Stimulated activated CD4-positive, alpha-beta T cell treated with anti-CD3 and anti-CD28 coated beads, Interleukin-4, amount 100 ng/mL, for 24 hours (primary cell): ENCODE data around the gene AMPD2.

ENCODE experiments used
- DNase-seq: peaks from one replicate; pipeline ENCODE4 v3.0.0-alpha.2; 2020

Gene AMPD2

DNA sequence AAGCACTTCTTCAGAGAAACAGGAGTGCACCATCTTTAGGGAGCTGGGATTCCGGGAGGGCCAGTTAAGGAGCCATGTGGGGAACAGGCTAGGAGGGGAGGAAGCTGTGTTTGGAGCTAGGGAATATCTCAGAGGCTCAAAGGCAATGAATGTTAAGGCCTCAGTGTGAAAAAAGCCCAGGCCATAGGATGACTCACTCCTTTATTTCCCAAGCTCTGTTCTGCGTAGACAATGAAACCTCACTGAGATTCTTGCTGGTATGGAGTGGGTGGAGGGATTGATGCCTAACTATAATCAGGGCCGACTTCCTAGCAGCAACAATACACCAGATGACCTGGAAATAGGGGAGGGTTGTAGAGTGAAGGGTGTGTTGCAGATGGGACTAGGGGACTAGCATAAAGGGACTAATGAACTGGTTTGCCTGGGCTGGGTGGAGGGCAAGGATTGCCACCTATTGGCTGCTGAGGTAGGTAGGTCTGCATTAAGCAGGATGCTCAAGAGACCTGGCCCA, 2.3 kb upstream of the AMPD2 start:
- DNase-seq = peak; percentile 31

DNA sequence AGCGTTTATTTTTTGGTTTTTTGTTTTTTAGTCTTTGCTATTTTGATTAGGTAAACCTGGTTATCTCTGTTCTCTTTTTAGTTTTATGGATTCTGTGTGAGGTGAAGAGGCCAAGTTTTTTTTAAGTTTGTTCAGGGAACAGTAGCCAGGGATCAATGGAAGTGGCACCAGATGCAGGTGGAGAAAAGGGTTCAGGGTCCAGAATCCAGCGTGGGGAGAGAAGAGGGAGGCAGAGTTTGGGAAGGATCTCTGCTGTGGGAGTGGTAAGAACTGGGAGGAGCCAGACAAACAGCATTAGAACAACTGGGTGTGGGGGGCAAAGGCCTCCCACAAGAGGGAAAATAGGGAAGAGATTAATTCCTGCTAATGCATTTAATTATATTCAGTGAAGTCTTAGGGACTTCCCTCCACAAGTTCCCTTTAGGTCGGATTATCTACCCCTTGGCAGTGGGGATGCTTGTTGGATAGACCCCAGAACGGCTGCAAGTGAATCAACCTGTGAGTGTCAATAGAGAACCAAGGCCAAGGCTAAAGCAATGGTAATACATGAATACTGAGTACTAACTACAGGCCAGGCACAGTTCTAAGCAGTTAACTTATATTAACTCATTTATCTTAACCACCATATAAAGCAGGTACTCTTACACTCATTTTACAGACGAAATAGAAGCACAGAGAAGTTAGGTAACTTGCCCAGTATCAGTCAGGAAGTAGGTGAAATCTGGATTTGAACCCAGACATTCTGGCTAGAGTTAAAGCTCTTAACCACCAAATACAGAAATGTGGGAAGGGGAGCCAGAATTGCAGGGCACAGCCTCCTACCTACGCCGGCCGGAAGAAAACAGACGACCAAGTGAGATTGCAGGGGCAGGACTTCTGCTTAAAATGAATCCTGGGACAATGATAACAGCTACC, 719 bp upstream of the AMPD2 start:
- DNase-seq = no peak

DNA sequence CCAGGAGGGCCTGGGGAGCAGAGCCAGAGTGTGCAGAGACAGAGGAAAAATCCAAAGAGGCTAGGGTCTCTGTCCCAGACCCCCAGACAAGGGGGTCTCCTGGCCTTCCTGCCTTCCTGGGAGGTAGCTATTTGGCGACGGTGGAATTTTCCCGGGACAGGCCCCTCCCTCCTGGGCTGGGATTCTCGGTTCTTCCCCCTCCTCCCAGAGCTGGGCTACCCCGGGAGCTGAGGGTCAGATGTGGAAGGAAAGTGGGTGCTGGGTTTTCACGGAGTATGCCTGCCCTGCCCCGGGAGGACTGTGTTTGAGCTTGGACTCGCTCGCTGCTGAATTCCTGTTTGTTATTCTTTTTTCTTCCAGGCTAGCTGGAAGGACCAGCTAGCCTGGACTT, 759 bp downstream of the AMPD2 start:
- DNase-seq = no peak

DNA sequence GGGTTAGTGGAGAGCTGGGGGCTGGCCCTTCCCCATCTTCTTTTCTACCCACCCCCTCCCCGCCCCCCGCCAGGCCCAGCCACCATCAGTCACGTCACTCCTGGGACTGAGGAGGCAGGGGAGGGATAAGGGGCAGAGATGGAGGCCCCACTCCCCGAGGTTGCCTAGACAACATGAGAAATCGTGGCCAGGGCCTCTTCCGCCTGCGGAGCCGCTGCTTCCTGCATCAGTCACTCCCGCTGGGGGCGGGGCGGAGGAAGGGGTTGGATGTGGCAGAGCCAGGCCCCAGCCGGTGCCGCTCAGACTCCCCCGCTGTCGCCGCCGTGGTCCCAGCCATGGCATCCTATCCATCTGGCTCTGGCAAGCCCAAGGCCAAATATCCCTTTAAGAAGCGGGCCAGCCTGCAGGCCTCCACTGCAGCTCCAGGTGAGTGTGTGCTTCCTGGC, 1.2 kb downstream of the AMPD2 start:
- peak; percentile 97 for DNase-seq

DNA sequence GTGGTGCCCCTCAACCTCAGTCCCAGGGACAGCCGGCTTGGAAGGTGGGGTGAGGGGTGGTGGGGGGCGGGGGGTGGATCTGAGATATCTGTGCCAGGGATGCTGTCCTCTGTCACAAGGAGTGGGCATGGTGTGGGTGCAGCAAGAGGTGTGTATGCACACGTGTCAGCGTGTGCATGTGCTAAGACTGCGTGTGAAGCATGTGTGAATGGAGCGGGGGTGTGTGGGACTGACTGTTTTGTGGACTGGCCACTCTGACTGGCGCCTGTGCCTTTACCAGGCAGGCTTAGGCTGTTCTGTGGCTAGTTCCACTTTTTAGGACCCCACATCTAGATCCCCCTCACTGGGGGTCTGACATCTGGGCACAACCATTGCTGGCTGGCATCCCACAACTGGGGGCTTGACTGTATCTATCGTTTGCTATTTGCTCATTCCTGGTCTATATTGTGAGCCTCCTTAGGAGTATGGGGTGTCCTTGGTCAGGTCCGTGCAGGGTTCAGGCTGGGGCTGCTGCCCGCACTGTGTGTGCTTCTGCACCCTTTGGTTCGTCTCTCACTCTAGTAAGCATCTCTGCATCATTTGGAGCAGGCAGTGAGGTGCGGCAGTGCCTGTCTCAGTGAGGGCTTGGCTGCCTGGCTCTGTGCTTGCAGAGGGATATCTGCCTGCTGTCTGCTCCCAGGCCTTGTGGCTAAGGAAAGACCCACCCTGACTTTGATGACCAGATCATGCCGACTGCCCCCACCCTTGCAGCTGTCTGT, 1.9 kb downstream of the AMPD2 start:
- DNase-seq = no peak

DNA sequence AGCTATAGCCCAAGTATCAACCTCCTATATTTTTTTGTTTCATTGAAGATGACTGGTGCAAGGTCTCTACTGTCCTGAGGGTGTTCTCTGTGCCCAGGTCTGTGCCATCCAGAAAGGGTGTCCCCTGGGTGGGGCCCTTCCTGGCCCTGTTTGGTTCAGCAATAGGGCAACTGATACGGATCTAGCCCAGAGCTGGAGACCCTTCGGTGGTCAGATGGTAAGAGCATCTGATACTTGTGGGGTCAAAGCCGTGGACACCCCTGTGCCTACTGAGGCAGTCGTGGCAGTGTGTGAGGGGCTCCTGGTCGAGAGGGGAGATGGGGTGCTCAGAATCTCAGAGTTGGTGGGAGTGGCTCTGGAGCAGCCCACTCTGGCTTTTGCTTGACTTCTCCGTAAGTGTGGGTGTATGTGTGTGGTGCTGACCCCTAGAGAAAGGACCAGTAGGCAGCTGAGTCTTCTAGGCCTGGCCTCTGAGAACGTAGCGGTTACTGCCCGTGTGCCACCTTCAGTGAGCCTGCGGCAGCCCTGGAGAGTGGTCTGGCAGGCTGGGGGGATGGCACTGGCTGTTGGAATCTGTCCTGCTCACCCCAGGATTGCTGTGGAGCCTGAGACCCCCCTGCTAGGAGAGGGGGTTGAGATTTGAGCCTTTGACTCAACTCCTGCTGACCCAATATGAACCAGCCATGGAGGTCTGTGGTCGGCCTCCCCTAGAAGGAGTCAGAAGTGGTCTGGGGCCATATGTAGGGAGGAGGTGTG, 2.7 kb downstream of the AMPD2 start:
- DNase-seq = no peak

DNA sequence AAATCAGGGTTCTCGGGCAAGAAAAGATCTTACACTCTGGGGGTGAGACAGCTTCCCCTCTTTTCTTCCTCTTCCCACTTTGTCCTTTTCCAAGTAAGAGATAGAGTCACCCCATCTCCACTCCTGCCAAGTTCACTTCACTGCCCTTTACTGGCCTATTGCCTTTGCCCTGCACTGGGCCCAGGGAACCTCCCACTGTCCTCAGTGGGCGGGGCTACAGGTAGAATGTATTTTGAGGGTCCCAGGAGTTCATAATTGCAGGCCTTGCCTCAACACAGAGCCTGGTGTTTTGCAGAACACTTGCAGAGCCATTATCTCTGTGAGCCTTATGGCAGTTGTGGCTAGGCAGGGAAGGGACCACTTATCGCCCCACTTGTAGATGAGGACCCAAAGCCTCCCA, 3.3 kb downstream of the AMPD2 start:
- DNase-seq = no peak

DNA sequence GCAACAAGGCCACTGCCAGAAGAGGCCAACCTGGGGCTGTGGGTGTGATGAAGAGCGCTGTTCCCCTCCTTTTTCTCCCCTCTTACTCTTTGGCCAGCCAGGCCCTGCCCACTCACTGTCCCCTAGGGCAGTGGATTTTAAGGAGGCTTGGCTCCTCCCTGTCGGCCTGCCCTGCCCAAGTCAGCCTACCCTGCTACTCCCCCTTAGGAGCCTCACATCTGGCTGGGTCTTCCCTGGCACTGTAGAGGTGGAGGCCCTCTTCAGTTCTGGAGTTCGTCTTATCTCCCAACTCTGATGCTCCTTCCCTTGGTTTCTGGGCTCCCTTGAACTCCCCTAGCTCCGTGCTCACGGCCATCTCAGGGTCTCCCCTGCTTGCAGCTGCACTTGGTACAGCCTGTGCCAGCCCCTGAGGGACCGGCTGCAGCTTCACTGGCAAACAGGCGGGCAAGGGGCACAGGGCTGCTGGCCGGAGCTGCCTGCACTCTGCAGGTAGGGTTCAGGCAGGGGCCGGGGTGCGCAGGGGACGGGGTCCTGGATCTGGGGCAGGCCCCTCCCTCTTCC, 4.0 kb downstream of the AMPD2 start:
- no peak for DNase-seq

DNA sequence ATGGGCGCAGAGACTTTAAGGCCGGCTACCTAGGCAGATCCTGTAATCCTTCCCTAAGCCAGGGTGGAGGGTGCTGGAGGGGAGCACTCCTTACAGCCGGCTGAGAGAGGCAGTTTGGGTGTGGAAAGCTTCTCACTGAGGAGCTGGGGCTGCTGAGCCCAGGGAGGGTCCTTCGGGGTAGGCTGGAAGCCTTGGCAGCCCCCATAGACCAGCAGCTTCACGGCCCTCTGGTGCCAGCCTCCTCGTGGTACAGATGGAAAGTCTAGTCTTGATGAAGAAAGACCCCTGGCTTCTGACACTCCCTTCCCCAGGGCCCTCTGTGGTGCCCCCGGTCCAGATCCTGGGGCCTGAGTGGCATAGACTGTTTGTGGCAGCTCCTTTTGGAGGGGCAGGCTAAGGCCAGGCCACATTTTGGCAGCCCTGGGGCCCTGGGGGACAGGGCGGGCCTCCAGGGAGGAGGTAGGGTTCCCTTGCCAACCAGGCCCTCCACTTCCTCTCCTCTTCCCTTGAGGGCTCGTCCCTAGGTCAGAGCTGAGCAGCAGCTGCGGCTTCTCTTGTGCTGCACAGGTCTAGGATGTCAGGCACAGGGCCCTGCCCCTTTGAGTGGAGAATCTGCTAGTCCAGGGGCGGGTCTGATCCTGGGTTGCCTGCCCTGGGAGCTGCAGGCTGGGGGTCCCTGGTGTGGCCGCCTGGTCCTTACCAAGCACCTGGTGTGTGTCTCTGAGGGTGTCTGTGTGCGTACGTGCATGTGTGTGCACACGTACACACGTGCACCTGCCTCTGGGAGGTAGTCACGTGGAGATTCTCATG, 4.8 kb downstream of the AMPD2 start:
- no peak for DNase-seq

DNA sequence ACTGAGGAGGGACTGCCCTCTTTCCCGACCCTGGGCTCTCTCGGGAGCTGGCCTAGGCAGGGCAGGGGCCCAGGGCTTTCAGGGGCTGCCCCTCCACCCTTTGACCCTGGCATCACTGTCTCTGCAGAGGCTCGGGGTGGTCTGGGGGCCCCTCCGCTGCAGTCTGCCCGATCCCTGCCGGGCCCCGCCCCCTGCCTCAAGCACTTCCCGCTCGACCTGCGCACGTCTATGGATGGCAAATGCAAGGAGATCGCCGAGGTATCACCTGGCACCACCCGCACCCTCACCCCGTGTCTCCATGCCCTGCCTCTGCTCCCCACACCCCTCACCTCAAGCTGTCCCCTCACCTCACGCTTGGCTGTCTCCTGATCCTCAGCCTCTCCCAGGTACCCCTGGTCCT, 5.5 kb downstream of the AMPD2 start:
- no peak for DNase-seq

DNA sequence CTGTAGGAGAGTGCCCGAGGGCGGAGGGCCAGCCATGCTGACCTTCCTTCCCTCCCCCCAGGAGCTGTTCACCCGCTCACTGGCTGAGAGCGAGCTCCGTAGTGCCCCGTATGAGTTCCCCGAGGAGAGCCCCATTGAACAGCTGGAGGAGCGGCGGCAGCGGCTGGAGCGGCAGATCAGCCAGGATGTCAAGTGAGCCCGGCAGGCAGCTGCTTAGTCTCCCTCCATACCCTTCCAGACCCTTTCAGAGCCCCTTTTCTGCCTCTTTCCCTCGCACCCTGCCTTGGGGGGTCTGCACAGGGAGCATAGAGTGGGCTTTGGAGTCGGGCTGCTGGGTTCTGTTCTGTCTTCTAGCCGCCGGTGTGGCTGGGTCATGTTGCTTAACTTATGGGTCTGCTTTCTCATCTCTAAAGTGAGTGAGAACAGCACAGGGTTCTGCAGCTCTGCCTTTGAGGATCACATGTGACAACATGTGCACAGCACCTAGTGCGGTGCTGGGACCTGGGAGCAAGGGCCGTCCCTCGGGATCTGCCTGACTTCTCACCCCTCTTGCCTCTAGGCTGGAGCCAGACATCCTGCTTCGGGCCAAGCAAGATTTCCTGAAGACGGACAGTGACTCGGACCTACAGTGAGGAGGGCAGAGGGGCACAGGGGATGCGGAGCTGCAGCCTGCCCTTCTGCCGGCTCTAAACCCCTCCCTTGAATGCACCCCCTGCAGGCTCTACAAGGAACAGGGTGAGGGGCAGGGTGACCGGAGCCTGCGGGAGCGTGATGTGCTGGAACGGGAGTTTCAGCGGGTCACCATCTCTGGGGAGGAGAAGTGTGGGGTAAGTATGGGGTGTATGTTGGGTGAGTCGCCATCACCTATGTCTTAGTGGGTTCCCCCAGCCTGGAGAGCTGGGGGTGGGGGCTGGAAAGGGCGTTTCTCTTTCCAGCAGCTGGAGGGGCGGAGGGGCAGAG, 6.2 kb downstream of the AMPD2 start:
- no peak for DNase-seq

DNA sequence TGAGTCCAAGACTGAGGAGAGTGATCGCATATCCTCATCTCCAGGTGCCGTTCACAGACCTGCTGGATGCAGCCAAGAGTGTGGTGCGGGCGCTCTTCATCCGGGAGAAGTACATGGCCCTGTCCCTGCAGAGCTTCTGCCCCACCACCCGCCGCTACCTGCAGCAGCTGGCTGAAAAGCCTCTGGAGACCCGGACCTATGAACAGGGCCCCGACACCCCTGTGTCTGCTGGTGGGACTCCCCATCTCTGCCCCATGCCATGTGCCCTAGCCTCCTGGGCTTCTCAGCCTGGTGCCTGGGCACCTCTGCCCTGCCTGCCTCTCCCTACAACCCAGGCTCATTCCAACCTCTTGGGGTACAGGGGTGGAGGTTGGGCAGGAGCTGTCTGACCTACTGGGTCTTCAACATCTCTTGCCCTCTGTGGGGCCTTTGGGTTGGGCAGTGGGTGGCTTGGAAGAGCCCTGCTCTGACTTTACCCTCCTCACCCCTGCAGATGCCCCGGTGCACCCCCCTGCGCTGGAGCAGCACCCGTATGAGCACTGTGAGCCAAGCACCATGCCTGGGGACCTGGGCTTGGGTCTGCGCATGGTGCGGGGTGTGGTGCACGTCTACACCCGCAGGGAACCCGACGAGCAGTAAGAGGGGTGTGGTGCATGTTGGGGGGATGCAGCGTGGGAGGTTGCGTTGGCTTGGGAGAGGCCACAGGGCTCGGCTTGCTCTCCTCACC, 7.2 kb downstream of the AMPD2 start:
- DNase-seq = no peak

DNA sequence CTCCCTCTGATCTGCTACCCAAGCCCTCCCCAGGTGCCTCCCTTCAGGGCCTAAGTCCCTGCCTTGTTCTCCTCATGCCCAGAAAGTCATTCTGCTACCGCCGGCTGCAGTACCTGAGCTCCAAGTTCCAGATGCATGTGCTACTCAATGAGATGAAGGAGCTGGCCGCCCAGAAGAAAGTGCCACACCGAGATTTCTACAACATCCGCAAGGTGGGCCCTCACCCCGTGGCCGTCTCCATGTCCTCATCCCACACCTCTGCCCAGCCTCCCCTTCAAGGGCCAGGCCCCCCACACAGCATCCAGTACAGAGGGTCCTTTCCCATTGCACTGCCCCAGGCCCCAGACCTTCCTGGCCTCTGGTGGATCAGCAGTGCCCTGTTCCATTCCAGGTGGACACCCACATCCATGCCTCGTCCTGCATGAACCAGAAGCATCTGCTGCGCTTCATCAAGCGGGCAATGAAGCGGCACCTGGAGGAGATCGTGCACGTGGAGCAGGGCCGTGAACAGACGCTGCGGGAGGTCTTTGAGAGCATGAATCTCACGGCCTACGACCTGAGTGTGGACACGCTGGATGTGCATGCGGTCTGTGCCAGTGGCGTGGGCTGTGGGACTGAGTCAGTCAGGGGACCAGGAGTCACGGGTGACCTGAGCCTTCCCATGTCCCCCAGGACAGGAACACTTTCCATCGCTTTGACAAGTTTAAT, 8.2 kb downstream of the AMPD2 start:
- DNase-seq = no peak

DNA sequence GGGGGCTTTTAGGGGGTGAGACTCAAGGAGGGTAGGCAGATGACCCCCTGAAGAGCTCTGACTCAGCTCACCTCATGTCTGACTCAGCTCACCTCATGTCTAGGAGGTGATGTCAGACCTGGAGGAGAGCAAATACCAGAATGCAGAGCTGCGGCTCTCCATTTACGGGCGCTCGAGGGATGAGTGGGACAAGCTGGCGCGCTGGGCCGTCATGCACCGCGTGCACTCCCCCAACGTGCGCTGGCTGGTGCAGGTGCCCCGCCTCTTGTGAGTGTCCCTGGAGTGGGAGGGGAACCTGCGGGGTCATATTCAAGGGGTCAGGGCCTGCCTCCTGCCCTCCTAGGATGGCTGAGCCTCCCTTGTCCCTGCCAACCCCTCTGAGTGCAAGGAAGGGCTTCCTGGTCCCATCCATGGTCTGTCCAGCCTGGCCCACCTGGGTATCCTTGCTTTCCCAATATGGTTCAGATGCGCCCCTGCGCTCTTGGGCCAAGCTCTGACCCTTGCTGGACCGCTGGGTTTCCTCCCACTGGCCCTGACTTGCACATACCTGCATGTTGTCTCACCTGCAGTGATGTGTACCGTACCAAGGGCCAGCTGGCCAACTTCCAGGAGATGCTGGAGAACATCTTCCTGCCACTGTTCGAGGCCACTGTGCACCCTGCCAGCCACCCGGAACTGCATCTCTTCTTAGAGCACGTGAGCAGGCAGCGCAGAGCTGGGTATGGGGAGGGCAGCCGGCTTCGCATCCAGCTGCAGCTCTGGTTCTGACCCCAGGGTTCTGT, 9.1 kb downstream of the AMPD2 start:
- no peak for DNase-seq

DNA sequence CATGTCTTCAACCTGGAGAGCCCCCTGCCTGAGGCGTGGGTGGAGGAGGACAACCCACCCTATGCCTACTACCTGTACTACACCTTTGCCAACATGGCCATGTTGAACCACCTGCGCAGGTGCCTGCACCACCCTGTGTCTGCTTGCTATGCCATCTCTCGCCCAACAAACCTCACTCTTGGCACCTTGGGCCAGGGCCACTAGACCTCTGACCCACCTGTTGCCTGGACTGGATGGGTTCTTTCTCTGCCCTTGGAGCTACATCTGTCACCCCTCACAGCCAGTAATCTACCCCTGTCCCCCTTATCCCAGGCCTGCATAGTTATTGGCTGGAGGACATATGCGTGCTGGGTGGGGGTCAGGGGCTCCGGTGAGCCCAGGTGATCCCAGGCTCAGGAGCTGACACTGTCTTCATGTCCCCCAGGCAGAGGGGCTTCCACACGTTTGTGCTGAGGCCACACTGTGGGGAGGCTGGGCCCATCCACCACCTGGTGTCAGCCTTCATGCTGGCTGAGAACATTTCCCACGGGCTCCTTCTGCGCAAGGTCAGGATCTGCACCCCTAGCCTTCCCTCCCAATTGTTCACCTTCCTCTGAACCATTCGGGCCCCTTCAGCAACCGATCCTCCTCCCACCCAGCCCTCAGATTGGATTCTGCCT, 9.9 kb downstream of the AMPD2 start:
- no peak for DNase-seq

DNA sequence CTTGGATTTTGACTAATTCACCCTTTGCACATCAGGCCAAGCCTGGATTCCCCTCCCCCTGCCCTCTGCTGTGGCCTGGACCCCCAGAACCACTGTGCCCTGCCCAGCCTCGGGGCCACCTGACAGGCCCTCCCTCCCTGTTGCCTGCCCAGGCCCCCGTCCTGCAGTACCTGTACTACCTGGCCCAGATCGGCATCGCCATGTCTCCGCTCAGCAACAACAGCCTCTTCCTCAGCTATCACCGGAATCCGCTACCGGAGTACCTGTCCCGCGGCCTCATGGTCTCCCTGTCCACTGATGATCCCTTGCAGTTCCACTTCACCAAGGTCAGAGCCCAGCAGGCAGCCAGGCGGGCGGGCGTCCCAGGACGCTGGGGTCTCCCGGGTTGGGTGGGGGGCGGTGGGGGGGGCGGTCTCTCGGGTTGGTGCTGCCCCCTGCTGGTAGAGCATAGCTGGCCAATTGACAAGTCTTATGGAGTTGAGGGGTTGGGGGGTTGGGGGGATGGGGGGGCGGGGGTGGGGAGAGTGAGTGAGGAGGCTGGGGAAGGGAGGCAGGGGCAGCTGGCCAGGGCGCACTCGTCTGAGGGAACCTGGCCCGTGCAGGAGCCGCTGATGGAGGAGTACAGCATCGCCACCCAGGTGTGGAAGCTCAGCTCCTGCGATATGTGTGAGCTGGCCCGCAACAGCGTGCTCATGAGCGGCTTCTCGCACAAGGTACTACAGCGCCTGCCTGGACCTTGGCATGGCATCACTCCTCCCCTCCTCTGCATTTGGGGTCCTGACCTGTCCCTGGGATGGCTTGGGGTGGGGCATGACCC, 10.7 kb downstream of the AMPD2 start:
- peak; percentile 39 for DNase-seq

DNA sequence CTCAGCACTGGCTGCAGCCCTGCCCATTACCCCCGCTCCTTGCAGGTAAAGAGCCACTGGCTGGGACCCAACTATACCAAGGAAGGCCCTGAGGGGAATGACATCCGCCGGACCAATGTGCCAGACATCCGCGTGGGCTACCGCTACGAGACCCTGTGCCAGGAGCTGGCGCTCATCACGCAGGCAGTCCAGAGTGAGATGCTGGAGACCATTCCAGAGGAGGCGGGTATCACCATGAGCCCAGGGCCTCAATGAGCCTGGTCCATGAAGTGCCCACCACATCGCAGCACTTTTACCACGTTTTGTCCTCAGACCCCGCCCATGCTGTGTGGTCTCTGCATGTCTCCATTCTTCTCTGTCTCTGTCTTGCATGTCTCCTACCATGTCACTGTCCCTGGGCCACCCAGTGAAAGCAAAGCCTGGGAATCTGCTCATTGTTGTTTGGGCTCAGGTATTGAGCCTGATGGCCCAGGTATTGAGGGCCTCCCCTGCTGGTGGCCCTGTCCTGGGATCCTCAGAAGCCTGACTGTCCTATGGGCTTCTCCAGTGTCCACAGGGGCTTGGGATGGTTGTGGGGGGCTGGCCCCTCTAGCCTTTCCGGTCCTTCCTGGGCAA, 11.4 kb downstream of the AMPD2 start:
- no peak for DNase-seq
